ENCODE measurements around the gene MRPL41. TPM values are rescaled to one million over a fixed set of nuclear protein-coding genes. Genes with fewer than 3 reads are reported as not detected.
"Not testable (repeated sequence)": the region's sequence is repeated elsewhere in the genome, so short reads cannot be mapped to it uniquely, and the experiment has no call there.

Gene MRPL41
- polyA plus RNA-seq, 3 donors, result 10.6 to 16.4 (median 14.7) TPM

- DNase-seq (ENCODE audit: low read depth in 3 of 3, low spot score in 2 of 3), result no peak
These were observed 29.9 kb downstream of the MRPL41 start for GRCh38 chr9:137581361-137582285.

- DNase-seq (ENCODE audit: low read depth in 3 of 3, low spot score in 2 of 3), result no peak
These were observed 30.7 kb downstream of the MRPL41 start for GRCh38 chr9:137582286-137582860.

- no peak for DNase-seq (ENCODE audit: low read depth in 3 of 3, low spot score in 2 of 3)
These were observed 31.7 kb downstream of the MRPL41 start for GRCh38 chr9:137583347-137583746.

- DNase-seq (ENCODE audit: low read depth in 3 of 3, low spot score in 2 of 3), result no peak
These were observed 32.3 kb downstream of the MRPL41 start for GRCh38 chr9:137583957-137584356.

GRCh38 chr9:137586854-137587253 lies 35.2 kb downstream of the MRPL41 start:
- no peak for DNase-seq (ENCODE audit: low read depth in 3 of 3, low spot score in 2 of 3)

GRCh38 chr9:137588311-137588710 lies 36.6 kb downstream of the MRPL41 start:
- DNase-seq (ENCODE audit: low read depth in 3 of 3, low spot score in 2 of 3), result no peak

GRCh38 chr9:137588891-137589290 lies 37.2 kb downstream of the MRPL41 start:
- DNase-seq (ENCODE audit: low read depth in 3 of 3, low spot score in 2 of 3), result no peak

- DNase-seq (ENCODE audit: low read depth in 3 of 3, low spot score in 2 of 3), result no peak
These were observed 37.9 kb downstream of the MRPL41 start for GRCh38 chr9:137589441-137590122.

- no peak for DNase-seq (ENCODE audit: low read depth in 3 of 3, low spot score in 2 of 3)
These were observed 38.4 kb downstream of the MRPL41 start for GRCh38 chr9:137590123-137590468.

- peak in 2 of 3 donors; percentile 79 to 82 for DNase-seq (ENCODE audit: low read depth in 3 of 3, low spot score in 2 of 3)
These were observed 39.0 kb downstream of the MRPL41 start, which contains the start of gene ZMYND19 for GRCh38 chr9:137590469-137591383. ZMYND19 (minus strand) TSS chr9:137590512; CDS start chr9:137590263, 249 bp downstream.

- DNase-seq (ENCODE audit: low read depth in 3 of 3, low spot score in 2 of 3), result no peak
These were observed 41.1 kb downstream of the MRPL41 start for GRCh38 chr9:137592767-137593166.

GRCh38 chr9:137593176-137593575 lies 41.5 kb downstream of the MRPL41 start:
- no peak for DNase-seq (ENCODE audit: low read depth in 3 of 3, low spot score in 2 of 3)

- DNase-seq (ENCODE audit: low read depth in 3 of 3, low spot score in 2 of 3), result not testable (repeated sequence)
These were observed 44.9 kb downstream of the MRPL41 start for GRCh38 chr9:137596577-137596976.

GRCh38 chr9:137598943-137599342 lies 47.3 kb downstream of the MRPL41 start:
- DNase-seq (ENCODE audit: low read depth in 3 of 3, low spot score in 2 of 3), result no peak

Other genes starting within 250 kb of the MRPL41 start
- 1 to 10 TPM; 5.3 to 7.5 (median 6.4) TPM for gene NRARP, start 249.6 kb upstream of the MRPL41 start, polyA plus RNA-seq (ENCODE audit: insufficient read length in 3 of 3)
- 1 to 10 TPM; 8.7 to 9.2 (median 8.9) TPM for gene EXD3, start 128.7 kb upstream of the MRPL41 start, polyA plus RNA-seq (ENCODE audit: insufficient read length in 3 of 3)
- gene NOXA1, start 128.5 kb upstream of the MRPL41 start, polyA plus RNA-seq (ENCODE audit: insufficient read length in 3 of 3), result 1 to 10 TPM; 3.9 to 4.9 (median 4.8) TPM
- under 1 TPM; 0.19 to 0.34 (median 0.25) TPM for gene ENTPD8, start 110.5 kb upstream of the MRPL41 start, polyA plus RNA-seq (ENCODE audit: insufficient read length in 3 of 3)
- gene NSMF, start 92.5 kb upstream of the MRPL41 start, polyA plus RNA-seq (ENCODE audit: insufficient read length in 3 of 3), result 10 to 100 TPM; 51.0 to 58.8 (median 57.3) TPM
- 1 to 10 TPM in 2 of 3 donors, under 1 TPM in 1; 0.88 to 2.3 (median 1.1) TPM for gene PNPLA7, start 1.5 kb upstream of the MRPL41 start, polyA plus RNA-seq (ENCODE audit: insufficient read length in 3 of 3)
- gene DPH7, start 27.0 kb downstream of the MRPL41 start, polyA plus RNA-seq (ENCODE audit: insufficient read length in 3 of 3), result 10 to 100 TPM; 33.1 to 38.3 (median 35.5) TPM
- gene ZMYND19, start 38.6 kb downstream of the MRPL41 start, polyA plus RNA-seq (ENCODE audit: insufficient read length in 3 of 3), result 10 to 100 TPM; 17.1 to 19.4 (median 18.8) TPM
- gene ARRDC1, start 53.8 kb downstream of the MRPL41 start, polyA plus RNA-seq (ENCODE audit: insufficient read length in 3 of 3), result 10 to 100 TPM; 25.0 to 28.0 (median 26.4) TPM
- 10 to 100 TPM; 68.5 to 72.0 (median 70.1) TPM for gene EHMT1, start 67.1 kb downstream of the MRPL41 start, polyA plus RNA-seq (ENCODE audit: insufficient read length in 3 of 3)

All from right renal cortex interstitium (tissue), 3 donors.